HCT116 (cell line): Measurements from ENCODE around the gene COL5A3. TPM values are rescaled to one million over a fixed set of nuclear protein-coding genes. Genes with fewer than 3 reads are reported as not detected.

Experiments
- ATAC-seq: fragments of 200-7000 bp; cut with Tn5 transposase; 2 replicates; pipeline ENCODE4 v1.9.1; 2020; ENCODE audit warnings: mild to moderate bottlenecking, moderate library complexity
- BruUV-seq: library from RNA; stranded (reverse); fragments of 400-500 nt; replicated peaks from 2 replicates; lab custom pipeline; 2021; lab: Mats Ljungman, UMichigan
- CTCF ChIA-PET: fragments of 300-600 bp; sonication (Branson Sonifier 250); formaldehyde crosslinking; loops from one replicate; lab custom pipeline; 2021; ENCODE audit warnings: antibody characterized with exemption; lab: Charles Lee
- POLR2A ChIA-PET: fragments of 300-600, 350-600 bp; sonication (Branson Sonifier 250); formaldehyde crosslinking; loops from one replicate; lab custom pipeline; 2021; ENCODE audit warnings: antibody characterized with exemption; lab: Charles Lee
- RAD21 ChIA-PET, 2 experiments: fragments of 300-600 bp; sonication (Branson Sonifier 250); formaldehyde crosslinking; loops; one replicate each; lab custom pipeline; 2023; ENCODE audit warnings: low total read pairs in 2 of 2; ENCODE audit not compliant: uncharacterized antibody in 2 of 2, unreplicated experiment in 2 of 2, low non-redundant PET in 1 of 2; lab: Charles Lee
- DNase-seq: peaks from one replicate; pipeline ENCODE4 v3.0.0-alpha.2; 2010; ENCODE audit warnings: low read depth, low spot score
- H2AFZ ChIP-seq: fragments of 200-600 bp; shearing (Covaris generic), sonication (generic); 2 replicates; pipeline ENCODE4 v1.6.1; 2017; ENCODE audit warnings: low read depth, mixed run types, mixed read lengths, antibody characterized with exemption, low read length; ENCODE audit not compliant: poor library complexity, severe bottlenecking
- H3K27ac ChIP-seq: 2 replicates; pipeline ENCODE4 v1.5.1; 2012; ENCODE audit warnings: low read depth, low read length
- H3K27me3 ChIP-seq: fragments of 200-600 bp; sonication (generic); 2 replicates; pipeline ENCODE4 v1.6.1; 2016; ENCODE audit warnings: mixed run types, low read length, mixed read lengths; ENCODE audit not compliant: insufficient read depth
- H3K36me3 ChIP-seq, 2 experiments: fragments of 200-500 bp in 1 of 2; fragments of 200-600 bp in 1 of 2; sonication (Bioruptor generic) in 1 of 2; sonication (generic) in 1 of 2; 2 replicates each; pipeline versions ENCODE4 v1.5.1 to v1.6.1; 2014 to 2016; ENCODE audit warnings: low read length in 2 of 2, inconsistent platforms in 1 of 2, mixed read lengths in 1 of 2, mixed run types in 1 of 2; ENCODE audit not compliant: insufficient read depth in 2 of 2, control insufficient read depth in 1 of 2
- H3K4me1 ChIP-seq, 2 experiments: fragments of 200-600 bp in 1 of 2; sonication (generic) in 1 of 2; 2 replicates each; pipeline versions ENCODE4 v1.5.1 to v1.6.1; 2012 to 2017; ENCODE audit warnings: low read length in 2 of 2, inconsistent platforms in 1 of 2, mild to moderate bottlenecking in 1 of 2, mixed read lengths in 1 of 2, mixed run types in 1 of 2, moderate library complexity in 1 of 2; ENCODE audit not compliant: insufficient read depth in 2 of 2, control insufficient read depth in 1 of 2
- H3K4me2 ChIP-seq: fragments of 200-600 bp; sonication (generic); 2 replicates; pipeline ENCODE4 v1.6.1; 2017; ENCODE audit warnings: mixed run types, low read length, mixed read lengths
- H3K4me3 ChIP-seq, 2 experiments: fragments of 200-600 bp in 1 of 2; sonication (generic) in 1 of 2; replicated peaks in 1 of 2; 2 replicates each; pipeline ENCODE4 v1.5.1; 2011 to 2016; ENCODE audit warnings: low read length in 2 of 2, control low read depth in 1 of 2, low read depth in 1 of 2, mild to moderate bottlenecking in 1 of 2, mixed read lengths in 1 of 2, mixed run types in 1 of 2
- H3K79me2 ChIP-seq: fragments of 200-600 bp; sonication (generic); 2 replicates; pipeline ENCODE4 v1.6.1; 2017; ENCODE audit warnings: mild to moderate bottlenecking, mixed run types, low read length, moderate library complexity, mixed read lengths; ENCODE audit not compliant: insufficient read depth
- H3K9ac ChIP-seq: fragments of 200-600 bp; sonication (generic); 2 replicates; pipeline ENCODE4 v1.6.1; 2016; ENCODE audit warnings: low read length, mixed read lengths
- H3K9me2 ChIP-seq: fragments of 200-600 bp; sonication (generic), shearing (Covaris generic); 2 replicates; pipeline ENCODE4 v1.6.1; 2017; ENCODE audit warnings: mixed run types, mild to moderate bottlenecking, moderate library complexity; ENCODE audit not compliant: insufficient read depth
- H3K9me3 ChIP-seq, 2 experiments: fragments of 200-500 bp in 1 of 2; fragments of 200-600 bp in 1 of 2; sonication (Bioruptor generic) in 1 of 2; sonication (generic) in 1 of 2; 2 replicates each; pipeline ENCODE4 v1.6.1; 2014 to 2017; ENCODE audit warnings: low read length in 2 of 2, mixed read lengths in 2 of 2, inconsistent platforms in 1 of 2, low read depth in 1 of 2, mild to moderate bottlenecking in 1 of 2, mixed run types in 1 of 2, moderate library complexity in 1 of 2; ENCODE audit not compliant: control insufficient read depth in 1 of 2, insufficient read depth in 1 of 2
- H4K20me1 ChIP-seq: fragments of 200-600 bp; sonication (generic), shearing (Covaris generic); 2 replicates; pipeline ENCODE4 v1.6.1; 2017; ENCODE audit warnings: mixed run types, mild to moderate bottlenecking, moderate library complexity; ENCODE audit not compliant: insufficient read depth
- ATF3 ChIP-seq: IDR thresholded peaks from 2 replicates; pipeline ENCODE4 v1.6.1; 2012
- CEBPB ChIP-seq: IDR thresholded peaks from 2 replicates; pipeline ENCODE4 v1.6.1; 2012; ENCODE audit warnings: low read depth
- EGR1 ChIP-seq: IDR thresholded peaks from 2 replicates; pipeline ENCODE4 v1.6.1; 2012; ENCODE audit warnings: low read depth
- FOSL1 ChIP-seq: IDR thresholded peaks from 2 replicates; pipeline ENCODE4 v1.6.1; 2012; ENCODE audit warnings: low read depth
- JUND ChIP-seq: IDR thresholded peaks from 2 replicates; pipeline ENCODE4 v1.6.1; 2012
- POLR2A ChIP-seq: IDR thresholded peaks from 2 replicates; pipeline ENCODE4 v1.7.0; 2011; ENCODE audit warnings: borderline replicate concordance; ENCODE audit not compliant: insufficient read depth, insufficient read length; ENCODE audit errors: extremely low read depth
- POLR2AphosphoS5 ChIP-seq: IDR thresholded peaks from 2 replicates; pipeline ENCODE4 v1.6.1; 2011; ENCODE audit warnings: mild to moderate bottlenecking, low read depth, low read length, moderate library complexity
- SIN3A ChIP-seq: IDR thresholded peaks from 2 replicates; pipeline ENCODE4 v1.6.1; 2012; ENCODE audit warnings: low read depth
- SP1 ChIP-seq: IDR thresholded peaks from 2 replicates; pipeline ENCODE4 v1.6.1; 2012; ENCODE audit warnings: low read depth
- SRF ChIP-seq: IDR thresholded peaks from 2 replicates; pipeline ENCODE4 v1.6.1; 2012; ENCODE audit warnings: low read depth
- TCF7L2 ChIP-seq: IDR thresholded peaks from 2 replicates; pipeline ENCODE4 v1.7.0; 2011; ENCODE audit warnings: borderline replicate concordance, inconsistent platforms; ENCODE audit not compliant: insufficient read depth, insufficient read length; ENCODE audit errors: extremely low read depth
- ZFX ChIP-seq: fragments of 450-650 bp; IDR thresholded peaks from 2 replicates; pipeline ENCODE4 v1.6.1; 2017
- ZNF274 ChIP-seq: fragments of 200-500 bp; sonication (Bioruptor generic); IDR thresholded peaks from 2 replicates; pipeline ENCODE4 v1.6.1; 2014; ENCODE audit warnings: mild to moderate bottlenecking, low read depth, low read length, inconsistent platforms
- intact Hi-C: fragments of 100-400 bp; cut with micrococcal nuclease; formaldehyde crosslinking; loops from 2 replicates; pipeline ENCODE4 v1.10.0; 2022
- total RNA-seq: library from RNA; stranded (reverse); gene quantifications from one replicate; pipeline ENCODE4 v1.2.1, GENCODE V29; 2021; ENCODE audit not compliant: unreplicated experiment
- TF ChIP-seq, protein P1 (sequence below): IDR thresholded peaks from 2 replicates; pipeline ENCODE4 v1.6.1; 2011; ENCODE audit warnings: mild to moderate bottlenecking, low read length, moderate library complexity; ENCODE audit not compliant: insufficient replicate concordance; ENCODE audit errors: extremely low read depth
- TF ChIP-seq, protein P2 (sequence below): IDR thresholded peaks from 2 replicates; pipeline ENCODE4 v1.6.1; 2012

The COL5A3 gene
- total RNA-seq, 1 experiment from 2014 or later, result 0.15 TPM

DNA sequence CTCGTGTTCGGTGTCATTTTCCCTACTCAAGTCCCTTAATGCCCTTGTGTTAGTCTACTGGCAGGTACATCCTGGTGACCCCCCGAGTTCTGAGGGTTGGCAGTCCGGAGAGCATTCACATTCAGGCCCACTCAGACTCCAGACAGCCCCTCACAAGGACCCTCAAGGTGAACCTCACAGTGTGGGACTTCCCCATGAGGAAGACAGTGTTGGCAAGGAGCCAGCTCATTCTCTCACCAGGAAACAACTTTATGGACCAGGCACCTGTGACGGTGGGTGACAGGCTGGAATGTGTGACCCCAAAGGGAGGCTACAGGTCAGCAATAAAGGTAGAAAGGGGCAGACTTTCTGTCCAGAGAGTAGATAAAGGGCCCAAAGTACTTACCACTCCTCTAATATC, 27.5 kb upstream of the COL5A3 start:
- CTCF ChIA-PET, result no interaction called here
- H3K9me3 ChIP-seq, result no peaks in the 10 kb centered on the region
- ATAC-seq (no peak), DNase-seq (no peak)
- intact Hi-C loops, result no loop called here
- BruUV-seq, result no TSS peak
- no peaks in the 10 kb centered on the region for H4K20me1 ChIP-seq
- no peak for TF ChIP-seq ZNF274
- no peak for TF ChIP-seq SIN3A
- TF ChIP-seq, protein P1, sequence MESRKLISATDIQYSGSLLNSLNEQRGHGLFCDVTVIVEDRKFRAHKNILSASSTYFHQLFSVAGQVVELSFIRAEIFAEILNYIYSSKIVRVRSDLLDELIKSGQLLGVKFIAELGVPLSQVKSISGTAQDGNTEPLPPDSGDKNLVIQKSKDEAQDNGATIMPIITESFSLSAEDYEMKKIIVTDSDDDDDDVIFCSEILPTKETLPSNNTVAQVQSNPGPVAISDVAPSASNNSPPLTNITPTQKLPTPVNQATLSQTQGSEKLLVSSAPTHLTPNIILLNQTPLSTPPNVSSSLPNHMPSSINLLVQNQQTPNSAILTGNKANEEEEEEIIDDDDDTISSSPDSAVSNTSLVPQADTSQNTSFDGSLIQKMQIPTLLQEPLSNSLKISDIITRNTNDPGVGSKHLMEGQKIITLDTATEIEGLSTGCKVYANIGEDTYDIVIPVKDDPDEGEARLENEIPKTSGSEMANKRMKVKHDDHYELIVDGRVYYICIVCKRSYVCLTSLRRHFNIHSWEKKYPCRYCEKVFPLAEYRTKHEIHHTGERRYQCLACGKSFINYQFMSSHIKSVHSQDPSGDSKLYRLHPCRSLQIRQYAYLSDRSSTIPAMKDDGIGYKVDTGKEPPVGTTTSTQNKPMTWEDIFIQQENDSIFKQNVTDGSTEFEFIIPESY, result no peak
- TF ChIP-seq JUND, result no peak
- TF ChIP-seq POLR2A, result no peak
- TF ChIP-seq, protein P2, sequence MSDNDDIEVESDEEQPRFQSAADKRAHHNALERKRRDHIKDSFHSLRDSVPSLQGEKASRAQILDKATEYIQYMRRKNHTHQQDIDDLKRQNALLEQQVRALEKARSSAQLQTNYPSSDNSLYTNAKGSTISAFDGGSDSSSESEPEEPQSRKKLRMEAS, result no peak
- no peak for TF ChIP-seq SRF
- TF ChIP-seq ZFX, result no peak
- no peak for TF ChIP-seq TCF7L2
- no peak for TF ChIP-seq CEBPB
- TF ChIP-seq SP1, result no peak
- no peak for TF ChIP-seq ATF3
- TF ChIP-seq POLR2AphosphoS5, result no peak
- TF ChIP-seq EGR1, result no peak
- no peak for TF ChIP-seq FOSL1
- H3K36me3 ChIP-seq, result no peaks in the 10 kb centered on the region
- H3K79me2 ChIP-seq, result no peaks in the 10 kb centered on the region
- H3K4me1 ChIP-seq, result peaks cover 0 to 5% of the 10 kb centered on the region in 2 experiments; a peak in 1 of 4 replicates
- H3K4me2 ChIP-seq, result no peak overlapping the region
- RAD21 ChIA-PET, result no interaction called here
- H3K27ac ChIP-seq, result no peak overlapping the region
- peaks cover 25% of the 10 kb centered on the region; the same call in 1 of the 2 replicates for H3K27me3 ChIP-seq
- H3K9me2 ChIP-seq, result no peaks in the 10 kb centered on the region
- H3K9ac ChIP-seq, result no peak overlapping the region
- H2AFZ ChIP-seq, result no peak overlapping the region
- POLR2A ChIA-PET, result interaction anchor here (1.0 kb wide), 1 partner anchor 11 kb away, joined by 3 read pairs; no protein-coding TSS in a partner anchor
- no peak overlapping the region for H3K4me3 ChIP-seq
